MCF 10A (cell line): ENCODE measurements around the gene ATP2A2. TPM values are rescaled to one million over a fixed set of nuclear protein-coding genes. Genes with fewer than 3 reads are reported as not detected.

ENCODE experiments used
- BruUV-seq: library from RNA; stranded (reverse); fragments of 400-500 nt; replicated peaks from 2 replicates; lab custom pipeline; 2021; lab: Mats Ljungman, UMichigan
- CTCF ChIA-PET: fragments of 300-600 bp; sonication (Branson Sonifier 250); formaldehyde crosslinking; extraction: SDS; loops from one replicate; lab custom pipeline; 2021; ENCODE audit warnings: antibody characterized with exemption, inconsistent platforms; lab: Yijun Ruan, JAX
- POLR2A ChIA-PET: fragments of 300-600, 350-650 bp; sonication (Branson Sonifier 250); formaldehyde crosslinking; extraction: SDS; loops from one replicate; lab custom pipeline; 2020; ENCODE audit warnings: antibody characterized with exemption, inconsistent platforms; lab: Yijun Ruan, JAX
- DNase-seq: peaks from one replicate; pipeline ENCODE4 v3.0.0-alpha.2; 2018; ENCODE audit not compliant: unreplicated experiment
- H3K27ac Mint-ChIP-seq: one replicate; pipeline ENCODE4 v1.8.0; 2022; ENCODE audit warnings: mild to moderate bottlenecking, low read depth, mixed read lengths; ENCODE audit not compliant: unreplicated experiment
- H3K27me3 Mint-ChIP-seq: one replicate; pipeline ENCODE4 v1.8.0; 2022; ENCODE audit warnings: mixed read lengths; ENCODE audit not compliant: insufficient read depth, unreplicated experiment
- H3K36me3 Mint-ChIP-seq: one replicate; pipeline ENCODE4 v1.8.0; 2022; ENCODE audit warnings: mild to moderate bottlenecking, moderate library complexity, mixed read lengths; ENCODE audit not compliant: insufficient read depth, unreplicated experiment
- H3K4me1 Mint-ChIP-seq: one replicate; pipeline ENCODE4 v1.8.0; 2022; ENCODE audit warnings: mixed read lengths; ENCODE audit not compliant: insufficient read depth, unreplicated experiment
- H3K4me3 Mint-ChIP-seq: one replicate; pipeline ENCODE4 v1.8.0; 2022; ENCODE audit warnings: mild to moderate bottlenecking, moderate library complexity, mixed read lengths; ENCODE audit not compliant: unreplicated experiment
- H3K9me3 Mint-ChIP-seq: one replicate; pipeline ENCODE4 v1.8.0; 2022; ENCODE audit warnings: mixed read lengths; ENCODE audit not compliant: unreplicated experiment
- CTCF ChIP-seq: fragments of 200-600 bp; IDR thresholded peaks from one replicate; pipeline ENCODE4 v1.8.0; 2022; ENCODE audit warnings: antibody characterized with exemption, mild to moderate bottlenecking; ENCODE audit not compliant: unreplicated experiment
- intact Hi-C: fragments of 100-400 bp; cut with micrococcal nuclease; formaldehyde crosslinking; loops from 2 replicates; pipeline ENCODE4 v1.14.1; 2022
- total RNA-seq: library from RNA; stranded (reverse); gene quantifications from 2 replicates; pipeline ENCODE4 v1.2.3, GENCODE V29; 2022

Gene ATP2A2
- total RNA-seq, 1 experiment from 2014 or later: 272 TPM

- Mint-ChIP-seq H3K27ac (peak overlapping the region; percentile 39), H3K9me3 (no peaks in the 10 kb centered on the region), H3K4me1 (peaks cover 9% of the 10 kb centered on the region), H3K4me3 (no peak overlapping the region), H3K36me3 (peaks cover 71% of the 10 kb centered on the region), H3K27me3 (no peaks in the 10 kb centered on the region)
- no TSS peak for BruUV-seq
- ChIA-PET POLR2A (interaction anchor here (0.7 to 1.8 kb wide), 4 partner anchors 11 to 131 kb away, joined by 3 to 9 read pairs (median 5); no protein-coding TSS in a partner anchor), CTCF (interaction anchor here (1.7 to 2.4 kb wide), 2 partner anchors 10 to 111 kb away, joined by 6 to 7 read pairs; no protein-coding TSS in a partner anchor)
- DNase-seq: no peak
- TF ChIP-seq CTCF: no peak
- intact Hi-C loops: no loop called here
Observed at GRCh38 chr12:110320550-110320949, 39.5 kb downstream of the ATP2A2 start.

DNA sequence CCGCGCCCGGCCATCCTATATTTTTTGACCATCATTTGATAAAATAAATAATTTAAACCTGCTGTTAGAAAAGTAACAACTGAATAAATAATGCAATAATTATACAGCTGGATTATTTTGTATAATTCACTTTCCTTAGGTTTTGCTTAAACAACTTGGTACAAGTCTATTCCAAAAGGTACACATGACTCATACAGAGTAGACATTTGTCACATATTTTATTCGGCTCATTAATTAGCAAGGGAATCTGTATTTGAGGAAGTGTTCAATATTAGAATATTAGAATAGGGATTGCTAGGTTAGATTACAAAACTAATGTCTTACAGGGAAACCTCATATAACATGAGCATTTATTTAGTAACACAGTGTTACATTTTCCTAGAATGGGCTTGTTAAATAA is 48.7 kb downstream of the ATP2A2 start:
- ChIA-PET POLR2A (interaction anchor here (1.1 to 3.6 kb wide), 8 partner anchors 10 to 168 kb away, joined by 3 to 25 read pairs (median 7); no protein-coding TSS in a partner anchor), CTCF (interaction anchor here (0.5 to 1.8 kb wide), 6 partner anchors 8 to 290 kb away, joined by 3 to 7 read pairs (median 4); no protein-coding TSS in a partner anchor)
- no TSS peak for BruUV-seq
- no peaks in the 10 kb centered on the region for H3K9me3 Mint-ChIP-seq
- peaks cover 6% of the 10 kb centered on the region for H3K4me1 Mint-ChIP-seq
- no peak for TF ChIP-seq CTCF
- peaks cover 92% of the 10 kb centered on the region for H3K36me3 Mint-ChIP-seq
- H3K4me3 Mint-ChIP-seq: no peak overlapping the region
- no peaks in the 10 kb centered on the region for H3K27me3 Mint-ChIP-seq
- DNase-seq: no peak
- H3K27ac Mint-ChIP-seq: peak overlapping the region; percentile 46
- intact Hi-C loops: no loop called here

- intact Hi-C loops: no loop called here
- Mint-ChIP-seq H3K36me3 (peaks cover 95% of the 10 kb centered on the region), H3K27me3 (no peaks in the 10 kb centered on the region), H3K4me3 (no peak overlapping the region), H3K9me3 (no peaks in the 10 kb centered on the region), H3K27ac (peak overlapping the region; percentile 46), H3K4me1 (peaks cover 6% of the 10 kb centered on the region)
- TSS peak; percentile 1 for BruUV-seq
- POLR2A ChIA-PET: interaction anchor here (0.9 to 3.6 kb wide), 9 partner anchors 10 to 168 kb away, joined by 3 to 25 read pairs (median 6); no protein-coding TSS in a partner anchor
- CTCF ChIA-PET: interaction anchor here (0.5 to 1.8 kb wide), 6 partner anchors 9 to 290 kb away, joined by 3 to 7 read pairs (median 4); no protein-coding TSS in a partner anchor
- no peak for TF ChIP-seq CTCF
- no peak for DNase-seq
Observed at GRCh38 chr12:110330124-110330523, 49.1 kb downstream of the ATP2A2 start.

- no TSS peak for BruUV-seq
- intact Hi-C loops: no loop called here
- CTCF ChIA-PET: interaction anchor here (0.8 to 1.8 kb wide), 6 partner anchors 9 to 233 kb away, joined by 3 to 7 read pairs (median 4); no protein-coding TSS in a partner anchor
- Mint-ChIP-seq H3K36me3 (peaks cover 95% of the 10 kb centered on the region), H3K27ac (peak overlapping the region; percentile 46), H3K4me1 (peaks cover 6% of the 10 kb centered on the region), H3K27me3 (no peaks in the 10 kb centered on the region), H3K4me3 (no peak overlapping the region), H3K9me3 (no peaks in the 10 kb centered on the region)
- no peak for TF ChIP-seq CTCF
- POLR2A ChIA-PET: interaction anchor here (0.7 to 3.6 kb wide), 10 partner anchors 9 to 169 kb away, joined by 3 to 25 read pairs (median 6); no protein-coding TSS in a partner anchor
- peak; percentile 46 for DNase-seq
Observed at GRCh38 chr12:110330544-110330943, 49.5 kb downstream of the ATP2A2 start.
